H9 (cell line): ENCODE results near the gene MORN1. TPM values are rescaled to one million over a fixed set of nuclear protein-coding genes. Genes with fewer than 3 reads are reported as not detected.

Experiments
- DNase-seq: peaks from one replicate; pipeline ENCODE4 v3.0.0-alpha.2; 2017
- H2AFZ ChIP-seq: one replicate; pipeline ENCODE4 v1.6.1; 2013; ENCODE audit warnings: mild to moderate bottlenecking, low read length, control low read depth, moderate library complexity
- H2AK5ac ChIP-seq: 2 replicates; pipeline ENCODE4 v1.6.1; 2013; ENCODE audit warnings: low read length, control low read depth, mixed read lengths; ENCODE audit not compliant: insufficient read length
- H2BK120ac ChIP-seq: one replicate; pipeline ENCODE4 v1.6.1; 2013; ENCODE audit warnings: low read depth, mild to moderate bottlenecking, low read length, control low read depth, inconsistent platforms; ENCODE audit not compliant: poor library complexity, severe bottlenecking
- H2BK12ac ChIP-seq: 2 replicates; pipeline ENCODE4 v1.6.1; 2013; ENCODE audit warnings: low read length, control low read depth, mixed read lengths, low read depth; ENCODE audit not compliant: insufficient read length
- H2BK15ac ChIP-seq: 2 replicates; pipeline ENCODE4 v1.6.1; 2013; ENCODE audit warnings: low read depth, low read length, control low read depth
- H2BK20ac ChIP-seq: one replicate; pipeline ENCODE4 v1.6.1; 2013; ENCODE audit warnings: low read depth, mild to moderate bottlenecking, low read length, control low read depth, inconsistent platforms; ENCODE audit not compliant: poor library complexity, severe bottlenecking
- H2BK5ac ChIP-seq: 2 replicates; pipeline ENCODE4 v1.6.1; 2013; ENCODE audit warnings: low read length, control low read depth, mixed read lengths; ENCODE audit not compliant: insufficient read length
- H3K14ac ChIP-seq: 2 replicates; pipeline ENCODE4 v1.6.1; 2013; ENCODE audit warnings: low read length, control low read depth; ENCODE audit not compliant: insufficient read depth
- H3K18ac ChIP-seq: 2 replicates; pipeline ENCODE4 v1.6.1; 2013; ENCODE audit warnings: low read depth, mild to moderate bottlenecking, mixed read lengths, low read length, control low read depth; ENCODE audit not compliant: insufficient read length
- H3K23ac ChIP-seq: 2 replicates; pipeline ENCODE4 v1.6.1; 2013; ENCODE audit warnings: low read length, control low read depth, mixed read lengths, low read depth; ENCODE audit not compliant: insufficient read length
- H3K23me2 ChIP-seq: 2 replicates; pipeline ENCODE4 v1.6.1; 2013; ENCODE audit warnings: low read depth, mild to moderate bottlenecking, mixed read lengths, low read length, control low read depth; ENCODE audit not compliant: insufficient read length, poor library complexity, severe bottlenecking
- H3K27ac ChIP-seq: 2 replicates; pipeline ENCODE4 v1.5.1; 2013; ENCODE audit warnings: low read length, control low read depth, mixed read lengths, low read depth; ENCODE audit not compliant: insufficient read length
- H3K27me3 ChIP-seq: 2 replicates; pipeline ENCODE4 v1.6.1; 2013; ENCODE audit warnings: low read length, control low read depth, inconsistent platforms; ENCODE audit not compliant: insufficient read depth
- H3K4ac ChIP-seq: 2 replicates; pipeline ENCODE4 v1.6.1; 2013; ENCODE audit warnings: low read depth, mild to moderate bottlenecking, control low read depth, inconsistent platforms, low read length, moderate library complexity
- H3K4me1 ChIP-seq: 2 replicates; pipeline ENCODE4 v1.6.1; 2013; ENCODE audit warnings: low read length, control low read depth, inconsistent platforms; ENCODE audit not compliant: insufficient read depth
- H3K4me2 ChIP-seq: 2 replicates; pipeline ENCODE4 v1.6.1; 2013; ENCODE audit warnings: low read length, control low read depth, mixed read lengths; ENCODE audit not compliant: insufficient read length, insufficient read depth
- H3K56ac ChIP-seq: 2 replicates; pipeline ENCODE4 v1.6.1; 2013; ENCODE audit warnings: low read depth, mild to moderate bottlenecking, mixed read lengths, low read length, control low read depth; ENCODE audit not compliant: insufficient read length
- H3K79me1 ChIP-seq: 2 replicates; pipeline ENCODE4 v1.6.1; 2013; ENCODE audit warnings: low read depth, mild to moderate bottlenecking, moderate library complexity, low read length, control low read depth, inconsistent platforms; ENCODE audit not compliant: insufficient read depth, poor library complexity, severe bottlenecking
- H3K79me2 ChIP-seq: 2 replicates; pipeline ENCODE4 v1.6.1; 2013; ENCODE audit warnings: low read length, control low read depth, inconsistent platforms; ENCODE audit not compliant: insufficient read depth
- H3K9ac ChIP-seq: 2 replicates; pipeline ENCODE4 v1.6.1; 2013; ENCODE audit warnings: low read length, control low read depth, mixed read lengths; ENCODE audit not compliant: insufficient read length; ENCODE audit errors: extremely low read depth
- H3K9me3 ChIP-seq: one replicate; pipeline ENCODE4 v1.6.1; 2013; ENCODE audit warnings: low read depth, low read length, inconsistent platforms; ENCODE audit not compliant: control insufficient read depth
- H3T11ph ChIP-seq: one replicate; pipeline ENCODE4 v1.6.1; 2013; ENCODE audit warnings: mild to moderate bottlenecking, low read length, control low read depth, inconsistent platforms
- H4K20me1 ChIP-seq: one replicate; pipeline ENCODE4 v1.6.1; 2013; ENCODE audit not compliant: control insufficient read depth, insufficient read length, insufficient read depth
- H4K5ac ChIP-seq: 2 replicates; pipeline ENCODE4 v1.6.1; 2013; ENCODE audit warnings: low read depth, mild to moderate bottlenecking, mixed read lengths, low read length, control low read depth; ENCODE audit not compliant: insufficient read length
- H4K8ac ChIP-seq: replicated peaks from 2 replicates; pipeline ENCODE4 v1.6.1; 2013; ENCODE audit warnings: low read length, control low read depth, mixed read lengths, low read depth; ENCODE audit not compliant: insufficient read length
- H4K91ac ChIP-seq: 2 replicates; pipeline ENCODE4 v1.6.1; 2013; ENCODE audit warnings: low read depth, mild to moderate bottlenecking, moderate library complexity, mixed read lengths, low read length, control low read depth; ENCODE audit not compliant: insufficient read length
- H3K27ac Mint-ChIP-seq, 3 experiments: 2 replicates in 2 of 3; 3 replicates in 1 of 3; pipeline ENCODE4 v1.8.0; 2020 to 2021; ENCODE audit warnings: mixed read lengths in 3 of 3, mild to moderate bottlenecking in 1 of 3, moderate library complexity in 1 of 3
- H3K27me3 Mint-ChIP-seq: 2 replicates; pipeline ENCODE4 v1.8.0; 2021; ENCODE audit warnings: low read depth, mild to moderate bottlenecking, moderate library complexity, mixed read lengths
- H3K36me3 Mint-ChIP-seq, 3 experiments: 2 replicates in 2 of 3; 3 replicates in 1 of 3; pipeline ENCODE4 v1.8.0; 2020 to 2021; ENCODE audit warnings: low read depth in 3 of 3, mixed read lengths in 3 of 3; ENCODE audit not compliant: insufficient read depth in 1 of 3
- H3K4me1 Mint-ChIP-seq, 2 experiments: 2 replicates each; pipeline ENCODE4 v1.8.0; 2020; ENCODE audit warnings: mixed read lengths in 2 of 2
- H3K4me3 Mint-ChIP-seq, 2 experiments: 2 replicates in 1 of 2; 3 replicates in 1 of 2; pipeline ENCODE4 v1.8.0; 2020 to 2021; ENCODE audit warnings: mild to moderate bottlenecking in 2 of 2, mixed read lengths in 2 of 2, moderate library complexity in 1 of 2
- H3K9me3 Mint-ChIP-seq, 2 experiments: 2 replicates in 1 of 2; 3 replicates in 1 of 2; pipeline ENCODE4 v1.8.0; 2020; ENCODE audit warnings: mild to moderate bottlenecking in 2 of 2, mixed read lengths in 2 of 2, moderate library complexity in 1 of 2
- WGBS: extraction: QIAGEN DNeasy Blood & Tissue Kit; methylation state at CpG from one replicate; pipeline ENCODE4 v1.1.7; 2013; ENCODE audit warnings: missing lambda C conversion rate, low lambda C conversion rate, mixed read lengths; ENCODE audit not compliant: insufficient read length; ENCODE audit errors: extremely low coverage; 5-methylcytosine and 5-hydroxymethylcytosine counted together
- total RNA-seq: library from RNA; stranded (reverse); gene quantifications from 2 replicates; pipeline ENCODE4 v1.2.1, GENCODE V29; 2021
- TF ChIP-seq, protein P1 (sequence below): fragments of 200-600 bp; sonication (generic); conservative IDR thresholded peaks from 3 replicates; pipeline ENCODE4 v1.8.0; 2021; ENCODE audit warnings: antibody characterized with exemption, mild to moderate bottlenecking

The MORN1 gene
- total RNA-seq, 1 experiment from 2014 or later: 12.7 TPM

DNA sequence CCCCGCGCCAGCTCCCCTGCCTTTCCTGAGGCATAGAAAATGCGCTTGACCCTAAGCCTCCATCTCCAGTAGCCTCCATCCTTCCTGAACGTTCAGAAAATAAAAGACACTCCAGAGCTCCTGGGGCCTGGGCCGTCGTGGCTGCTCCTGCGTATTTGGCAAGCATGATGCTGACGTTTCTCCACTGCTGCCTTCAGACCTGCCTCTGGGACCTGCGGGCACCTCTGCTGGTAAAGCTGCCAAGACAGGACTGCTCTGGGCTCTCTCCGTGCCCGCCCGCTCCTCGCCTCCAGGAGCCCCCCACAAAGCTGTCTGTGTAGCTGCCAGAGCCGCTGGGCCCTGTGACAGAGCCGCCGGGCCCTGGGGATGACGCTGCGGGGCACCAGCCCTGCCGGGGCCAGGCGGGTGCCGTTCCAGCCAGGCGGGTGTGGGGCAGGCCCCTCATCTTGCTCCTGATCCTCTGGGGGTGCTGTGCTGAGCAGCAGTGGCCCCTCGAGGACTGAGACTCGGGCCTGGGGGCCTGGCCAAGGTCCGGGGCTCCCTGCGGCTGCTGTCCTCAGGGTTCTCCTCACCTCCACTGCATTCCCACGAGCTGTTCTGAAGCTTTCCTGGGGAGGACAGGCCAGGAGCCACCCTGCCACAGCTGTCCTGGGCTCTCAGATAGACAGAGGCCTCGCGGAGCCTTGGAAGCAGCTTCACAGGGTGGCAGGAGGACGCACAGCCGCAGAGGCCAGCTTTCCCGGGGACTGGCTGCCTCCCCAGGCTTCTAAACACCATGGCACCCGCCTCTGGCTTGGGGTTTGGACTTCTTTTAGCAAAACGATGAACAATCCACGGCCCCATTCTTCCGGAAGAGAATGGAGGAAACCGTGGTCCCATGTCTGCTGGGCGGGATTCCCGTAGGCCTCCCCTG, 48.1 kb downstream of the MORN1 start:
- H4K20me1 ChIP-seq: no peaks in the 10 kb centered on the region
- no peak overlapping the region; the same call in 1 of the 2 replicates for H3K14ac ChIP-seq
- no peak overlapping the region for H3K23ac ChIP-seq
- H3K79me2 ChIP-seq: no peaks in the 10 kb centered on the region
- no peak overlapping the region for H4K8ac ChIP-seq
- no peak overlapping the region for H3T11ph ChIP-seq
- no peak for DNase-seq
- no peaks in the 10 kb centered on the region for H3K27me3 ChIP-seq
- H3K4me2 ChIP-seq: no peak overlapping the region
- WGBS: no CpG with 5 or more reads among the region's 39 CpGs
- no peak overlapping the region for H2BK12ac ChIP-seq
- H4K91ac ChIP-seq: no peak overlapping the region
- no peak overlapping the region for H3K18ac ChIP-seq
- no peaks in the 10 kb centered on the region for H3K23me2 ChIP-seq
- no peak overlapping the region for H3K27ac ChIP-seq
- no peak overlapping the region for H2BK15ac ChIP-seq
- H2AFZ ChIP-seq: no peak overlapping the region
- H3K56ac ChIP-seq: no peak overlapping the region
- no peak overlapping the region for H2BK20ac ChIP-seq
- Mint-ChIP-seq H3K27ac (no peak overlapping the region), H3K36me3 (no peaks in the 10 kb centered on the region), H3K4me3 (no peak overlapping the region), H3K9me3 (no peaks in the 10 kb centered on the region), H3K27me3 (no peaks in the 10 kb centered on the region), H3K4me1 (peaks cover 0 to 4% of the 10 kb centered on the region in 2 experiments; a peak in 1 of 4 replicates)
- no peak overlapping the region for H2AK5ac ChIP-seq
- no peak overlapping the region for H2BK120ac ChIP-seq
- H3K9me3 ChIP-seq: no peaks in the 10 kb centered on the region
- no peak overlapping the region for H3K4ac ChIP-seq
- H4K5ac ChIP-seq: no peak overlapping the region
- H2BK5ac ChIP-seq: no peak overlapping the region
- H3K4me1 ChIP-seq: no peaks in the 10 kb centered on the region
- no peak overlapping the region for H3K9ac ChIP-seq
- TF ChIP-seq, protein P1, sequence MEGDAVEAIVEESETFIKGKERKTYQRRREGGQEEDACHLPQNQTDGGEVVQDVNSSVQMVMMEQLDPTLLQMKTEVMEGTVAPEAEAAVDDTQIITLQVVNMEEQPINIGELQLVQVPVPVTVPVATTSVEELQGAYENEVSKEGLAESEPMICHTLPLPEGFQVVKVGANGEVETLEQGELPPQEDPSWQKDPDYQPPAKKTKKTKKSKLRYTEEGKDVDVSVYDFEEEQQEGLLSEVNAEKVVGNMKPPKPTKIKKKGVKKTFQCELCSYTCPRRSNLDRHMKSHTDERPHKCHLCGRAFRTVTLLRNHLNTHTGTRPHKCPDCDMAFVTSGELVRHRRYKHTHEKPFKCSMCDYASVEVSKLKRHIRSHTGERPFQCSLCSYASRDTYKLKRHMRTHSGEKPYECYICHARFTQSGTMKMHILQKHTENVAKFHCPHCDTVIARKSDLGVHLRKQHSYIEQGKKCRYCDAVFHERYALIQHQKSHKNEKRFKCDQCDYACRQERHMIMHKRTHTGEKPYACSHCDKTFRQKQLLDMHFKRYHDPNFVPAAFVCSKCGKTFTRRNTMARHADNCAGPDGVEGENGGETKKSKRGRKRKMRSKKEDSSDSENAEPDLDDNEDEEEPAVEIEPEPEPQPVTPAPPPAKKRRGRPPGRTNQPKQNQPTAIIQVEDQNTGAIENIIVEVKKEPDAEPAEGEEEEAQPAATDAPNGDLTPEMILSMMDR: no peak
- H3K79me1 ChIP-seq: no peaks in the 10 kb centered on the region
